Fibroblast of villous mesenchyme (primary cell): ENCODE data around the gene IL25. TPM values are rescaled to one million over a fixed set of nuclear protein-coding genes. Genes with fewer than 3 reads are reported as not detected.

Experiments
- DNase-seq: peaks from one replicate; pipeline ENCODE4 v3.0.0-alpha.2; 2010; ENCODE audit warnings: low read depth
- H3K4me3 ChIP-seq: 2 replicates; pipeline ENCODE4 v1.5.1; 2011; ENCODE audit warnings: low read depth, mild to moderate bottlenecking, low read length
- total RNA-seq: library from RNA; depleted of rRNA; stranded (reverse); fragments of >200 nt; gene quantifications from 2 replicates; pipeline ENCODE4 v1.2.3, GENCODE V29; 2012
- TF ChIP-seq, protein P1 (sequence below): IDR thresholded peaks from 2 replicates; pipeline ENCODE4 v1.5.1; 2012; ENCODE audit warnings: low read depth, mild to moderate bottlenecking, low read length; ENCODE audit not compliant: insufficient read depth

The IL25 gene
- total RNA-seq, 1 donor: not detected

GRCh38 chr14:23375527-23376251 is 3.1 kb downstream of the IL25 start:
- no peak for DNase-seq
- TF ChIP-seq, protein P1, sequence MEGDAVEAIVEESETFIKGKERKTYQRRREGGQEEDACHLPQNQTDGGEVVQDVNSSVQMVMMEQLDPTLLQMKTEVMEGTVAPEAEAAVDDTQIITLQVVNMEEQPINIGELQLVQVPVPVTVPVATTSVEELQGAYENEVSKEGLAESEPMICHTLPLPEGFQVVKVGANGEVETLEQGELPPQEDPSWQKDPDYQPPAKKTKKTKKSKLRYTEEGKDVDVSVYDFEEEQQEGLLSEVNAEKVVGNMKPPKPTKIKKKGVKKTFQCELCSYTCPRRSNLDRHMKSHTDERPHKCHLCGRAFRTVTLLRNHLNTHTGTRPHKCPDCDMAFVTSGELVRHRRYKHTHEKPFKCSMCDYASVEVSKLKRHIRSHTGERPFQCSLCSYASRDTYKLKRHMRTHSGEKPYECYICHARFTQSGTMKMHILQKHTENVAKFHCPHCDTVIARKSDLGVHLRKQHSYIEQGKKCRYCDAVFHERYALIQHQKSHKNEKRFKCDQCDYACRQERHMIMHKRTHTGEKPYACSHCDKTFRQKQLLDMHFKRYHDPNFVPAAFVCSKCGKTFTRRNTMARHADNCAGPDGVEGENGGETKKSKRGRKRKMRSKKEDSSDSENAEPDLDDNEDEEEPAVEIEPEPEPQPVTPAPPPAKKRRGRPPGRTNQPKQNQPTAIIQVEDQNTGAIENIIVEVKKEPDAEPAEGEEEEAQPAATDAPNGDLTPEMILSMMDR: no peak
- H3K4me3 ChIP-seq: no peak overlapping the region

DNA sequence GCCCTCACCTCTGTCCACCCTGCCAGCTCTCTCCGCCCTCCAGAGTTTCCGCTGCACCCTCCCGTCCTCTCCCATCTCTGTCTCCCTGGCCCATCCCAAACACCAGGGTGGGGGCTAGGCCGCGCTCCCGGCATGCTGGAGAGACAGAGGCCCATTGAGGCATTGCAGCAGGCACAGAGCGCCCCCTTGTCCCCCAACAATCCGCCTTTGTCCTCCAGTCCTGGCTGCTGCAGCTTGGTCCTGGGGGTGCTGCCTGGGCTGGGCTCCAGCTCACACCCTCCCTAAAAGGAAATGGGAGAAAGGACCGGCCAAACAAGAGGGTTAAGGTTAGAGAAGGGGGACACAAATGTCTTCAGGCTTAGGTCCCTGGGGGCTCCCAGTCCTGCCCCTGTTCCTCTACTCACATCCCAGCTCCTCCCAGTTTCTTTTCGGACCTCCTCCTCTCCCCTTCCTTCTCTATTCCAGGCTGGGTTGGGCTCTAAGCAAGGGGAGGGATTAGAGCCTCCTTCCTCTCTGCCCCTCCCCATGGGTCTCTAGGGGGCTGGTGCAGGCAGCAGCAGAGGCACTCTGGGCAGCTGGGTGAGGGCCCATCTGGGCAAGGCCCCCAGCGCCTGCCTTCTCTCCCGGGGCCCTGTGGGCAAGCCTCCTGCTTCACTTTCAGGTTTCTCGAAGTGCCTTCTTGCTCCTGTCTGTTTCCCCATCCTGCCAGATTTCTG is 4.0 kb downstream of the IL25 start, which contains the start of gene CMTM5:
Gene CMTM5 (plus strand): TSS at position 565 of the 716 bp plus-strand sequence. CDS start 206 bp downstream, outside the sequence.
- no peak within 1 kb of the TSS for H3K4me3 ChIP-seq
- TF ChIP-seq, protein P1: no peak
- DNase-seq: no peak

DNA sequence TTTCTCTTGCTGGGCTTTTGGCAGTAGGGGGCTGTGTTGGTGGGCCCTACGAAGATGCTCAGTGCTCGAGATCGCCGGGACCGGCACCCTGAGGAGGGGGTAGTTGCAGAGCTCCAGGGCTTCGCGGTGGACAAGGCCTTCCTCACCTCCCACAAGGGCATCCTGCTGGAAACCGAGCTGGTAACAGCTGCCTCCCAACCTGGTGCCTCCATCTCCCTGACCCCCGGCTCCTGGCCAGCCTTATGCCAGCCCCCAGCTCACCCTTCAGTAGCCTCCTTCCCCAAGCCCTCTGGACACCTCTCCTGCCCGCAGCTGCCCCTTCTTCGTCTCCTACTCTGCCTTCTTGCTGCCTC is 4.6 kb downstream of the IL25 start:
- DNase-seq: no peak
- TF ChIP-seq, protein P1: no peak
- H3K4me3 ChIP-seq: no peak overlapping the region

DNA sequence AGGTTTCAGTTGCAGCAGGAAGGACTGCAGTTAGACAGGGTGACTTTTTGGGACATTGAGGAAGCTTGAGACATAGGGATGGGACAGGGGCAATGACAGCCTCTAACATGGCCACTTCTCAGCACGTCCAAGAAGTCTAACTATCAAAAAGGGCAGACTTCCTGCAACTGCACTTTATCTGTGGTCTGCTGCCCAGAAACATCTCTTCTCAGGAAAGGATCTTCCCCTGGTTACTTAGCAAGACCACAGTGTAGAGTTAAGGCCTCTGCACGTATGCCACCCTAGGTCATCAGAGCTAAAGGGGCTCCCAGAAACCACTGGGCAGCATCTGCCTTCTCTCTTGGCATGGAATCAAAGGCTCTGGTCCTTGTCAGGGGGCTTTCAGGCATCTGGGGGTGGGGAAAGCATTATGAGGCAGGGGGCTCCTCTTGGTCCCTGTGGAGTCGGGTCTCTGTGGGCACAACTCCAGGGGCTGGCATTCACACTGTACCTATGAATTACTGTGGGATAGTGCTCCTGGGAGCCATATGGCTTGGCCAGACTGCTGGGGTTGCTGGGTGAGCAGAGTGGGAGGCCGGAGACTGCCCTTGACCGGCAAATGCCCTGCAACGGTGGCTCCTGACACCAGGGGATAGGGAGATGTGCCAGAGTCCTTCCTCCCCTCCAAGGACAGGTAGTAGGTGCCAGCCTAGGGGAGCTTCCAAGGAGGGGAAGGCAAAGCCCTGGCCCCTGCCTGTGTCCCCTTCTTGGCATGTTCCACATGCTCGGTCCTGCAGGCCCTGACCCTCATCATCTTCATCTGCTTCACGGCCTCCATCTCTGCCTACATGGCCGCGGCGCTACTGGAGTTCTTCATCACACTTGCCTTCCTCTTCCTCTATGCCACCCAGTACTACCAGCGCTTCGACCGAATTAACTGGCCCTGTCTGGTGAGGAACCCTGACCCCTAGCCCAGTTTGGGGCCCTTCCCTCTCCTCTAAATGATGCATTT is 5.3 kb downstream of the IL25 start:
- H3K4me3 ChIP-seq: no peak overlapping the region
- TF ChIP-seq, protein P1: no peak
- DNase-seq: no peak

DNA sequence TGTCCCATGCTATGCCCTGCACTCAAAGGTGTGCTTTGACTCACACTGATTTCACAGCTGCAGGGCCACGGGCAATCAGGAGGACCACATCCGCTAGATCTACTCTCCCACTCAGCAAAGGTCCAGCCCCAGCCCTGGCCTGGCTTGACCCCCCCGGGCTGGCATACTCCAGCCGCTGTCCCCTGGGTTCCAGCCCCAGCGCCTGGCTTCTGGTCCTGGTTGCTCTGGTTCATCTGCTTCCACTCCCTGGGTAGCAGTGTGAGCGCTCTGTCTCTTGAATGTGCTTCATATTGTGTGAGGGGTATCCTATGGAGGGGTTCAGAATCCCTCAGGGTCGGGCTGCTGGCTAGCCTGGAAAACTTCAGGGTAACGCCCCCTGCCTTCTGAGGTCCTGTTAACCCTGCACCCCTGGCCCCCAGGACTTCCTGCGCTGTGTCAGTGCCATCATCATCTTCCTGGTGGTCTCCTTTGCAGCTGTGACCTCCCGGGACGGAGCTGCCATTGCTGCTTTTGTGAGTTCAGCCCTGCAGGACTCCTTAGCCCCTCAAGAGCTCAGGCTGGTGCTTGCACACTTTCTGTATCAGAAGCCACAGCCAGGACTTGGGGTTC is 6.1 kb downstream of the IL25 start:
- no peak overlapping the region for H3K4me3 ChIP-seq
- TF ChIP-seq, protein P1: no peak
- DNase-seq: no peak
